HG03060 (cell line): ENCODE results near the gene TACC2.
"Not testable (repeated sequence)": the region's sequence is repeated elsewhere in the genome, so short reads cannot be mapped to it uniquely, and the experiment has no call there.

Experiments used
- ATAC-seq: cut with Tn5 transposase; IDR thresholded peaks from one replicate; pipeline ENCODE4 v1.9.1; 2021; ENCODE audit warnings: low read depth, moderate number of reproducible peaks; ENCODE audit not compliant: unreplicated experiment

The TACC2 gene

GRCh38 chr10:122184254-122184653 is 195.3 kb downstream of the TACC2 start:
- no peak for ATAC-seq

GRCh38 chr10:122185643-122186042 is 196.7 kb downstream of the TACC2 start:
- ATAC-seq, result no peak

- no peak for ATAC-seq
Observed at GRCh38 chr10:122186816-122187810, 198.2 kb downstream of the TACC2 start.

GRCh38 chr10:122188706-122189105 is 199.7 kb downstream of the TACC2 start:
- no peak for ATAC-seq

- ATAC-seq, result no peak
Observed at GRCh38 chr10:122189185-122189584, 200.2 kb downstream of the TACC2 start.

- no peak for ATAC-seq
Observed at GRCh38 chr10:122190176-122190943, 201.4 kb downstream of the TACC2 start.

- no peak for ATAC-seq
Observed at GRCh38 chr10:122191936-122192541, 203.1 kb downstream of the TACC2 start.

- ATAC-seq, result no peak
Observed at GRCh38 chr10:122194251-122194650, 205.3 kb downstream of the TACC2 start.

- ATAC-seq, result no peak
Observed at GRCh38 chr10:122196218-122196617, 207.3 kb downstream of the TACC2 start.

GRCh38 chr10:122197611-122198222 is 208.8 kb downstream of the TACC2 start:
- ATAC-seq, result no peak

GRCh38 chr10:122198631-122199030 is 209.7 kb downstream of the TACC2 start:
- ATAC-seq, result no peak

- no peak for ATAC-seq
Observed at GRCh38 chr10:122199070-122199469, 210.1 kb downstream of the TACC2 start.

GRCh38 chr10:122199689-122200088 is 210.7 kb downstream of the TACC2 start:
- no peak for ATAC-seq

- ATAC-seq, result no peak
Observed at GRCh38 chr10:122201401-122201800, 212.4 kb downstream of the TACC2 start.

- ATAC-seq, result not testable (repeated sequence)
Observed at GRCh38 chr10:122203180-122203579, 214.2 kb downstream of the TACC2 start.

GRCh38 chr10:122204691-122205489 is 215.9 kb downstream of the TACC2 start:
- no peak for ATAC-seq

- ATAC-seq, result no peak
Observed at GRCh38 chr10:122206471-122207065, 217.6 kb downstream of the TACC2 start.

GRCh38 chr10:122207163-122207562 is 218.2 kb downstream of the TACC2 start:
- ATAC-seq, result no peak

- ATAC-seq, result no peak
Observed at GRCh38 chr10:122207596-122207995, 218.6 kb downstream of the TACC2 start.
